ELR (cell line): ENCODE data around the gene CCDC33.

Experiments
- DNase-seq: peaks from one replicate; pipeline ENCODE4 v3.0.0-alpha.2; 2015; ENCODE audit warnings: low read depth

The CCDC33 gene

DNA sequence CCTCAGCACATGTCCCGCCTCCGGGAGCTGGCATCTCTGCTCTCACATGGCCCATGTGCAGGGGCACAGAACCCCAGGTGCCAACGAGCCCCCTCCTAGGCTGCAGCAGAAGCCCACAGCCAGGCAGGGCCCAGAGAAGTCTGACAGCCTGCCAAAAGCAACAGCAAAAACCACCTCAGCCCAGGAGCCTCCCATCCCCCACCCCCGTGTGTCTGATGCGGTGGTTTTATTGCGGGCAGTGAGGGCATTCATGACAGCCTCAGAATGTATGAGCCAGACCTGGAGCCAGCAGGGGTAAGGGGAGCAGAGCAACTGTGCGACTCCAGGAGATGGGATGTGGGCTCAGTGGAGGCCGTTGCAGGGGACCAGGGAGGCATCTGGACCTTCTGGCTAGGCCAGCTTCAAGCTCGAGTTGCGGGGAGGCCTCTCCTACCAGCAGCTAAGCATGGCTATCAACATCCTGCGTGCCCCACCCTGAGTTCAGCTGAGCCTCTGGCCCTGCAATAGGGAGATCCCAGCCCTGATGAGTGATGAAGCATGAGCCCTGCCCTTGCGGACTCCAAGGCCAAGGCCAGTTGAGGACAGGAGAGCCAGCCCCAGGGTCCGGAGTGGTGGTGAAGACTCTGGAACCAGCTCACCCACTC, 78.8 kb downstream of the CCDC33 start:
- no peak for DNase-seq

DNA sequence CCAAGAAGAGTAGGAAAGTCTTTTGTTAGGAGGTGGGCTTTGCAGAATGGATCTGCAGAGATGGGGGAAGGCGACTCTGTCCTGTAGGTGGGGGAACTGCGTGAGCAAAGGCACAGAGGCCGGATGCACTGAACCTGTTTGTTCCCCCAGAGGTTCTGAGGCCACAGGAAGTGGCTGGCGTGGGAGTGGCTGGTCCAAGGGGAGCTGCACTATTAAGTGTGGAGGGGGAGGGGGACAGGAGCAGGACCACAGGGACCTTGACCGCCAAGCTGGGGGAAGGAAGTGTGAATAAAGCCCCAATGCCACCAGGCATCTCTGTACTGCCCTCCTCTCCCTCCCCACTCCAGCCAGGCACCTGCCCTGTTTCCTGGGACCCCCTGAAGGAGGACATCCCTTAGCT, 79.5 kb downstream of the CCDC33 start:
- no peak for DNase-seq

DNA sequence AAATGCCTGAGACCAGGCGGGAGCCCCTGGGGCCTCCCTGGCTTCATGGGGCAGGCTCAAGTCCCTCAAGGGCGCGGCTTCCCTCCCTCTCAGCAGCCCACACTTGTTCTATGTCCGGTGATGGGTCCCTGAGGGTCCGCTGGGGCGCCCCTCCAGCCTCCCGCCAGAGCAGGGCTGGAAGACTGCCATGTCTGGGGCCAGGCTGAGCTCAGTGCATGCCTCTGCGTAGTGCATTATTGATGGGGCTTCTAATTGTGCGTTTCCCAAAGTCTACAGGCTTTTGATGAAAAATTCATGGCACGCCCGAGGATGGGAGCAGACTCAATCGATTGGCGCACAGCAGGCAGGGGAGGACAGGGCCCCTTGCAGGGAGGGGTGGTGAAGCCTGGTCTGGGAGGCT, 80.0 kb downstream of the CCDC33 start:
- no peak for DNase-seq

DNA sequence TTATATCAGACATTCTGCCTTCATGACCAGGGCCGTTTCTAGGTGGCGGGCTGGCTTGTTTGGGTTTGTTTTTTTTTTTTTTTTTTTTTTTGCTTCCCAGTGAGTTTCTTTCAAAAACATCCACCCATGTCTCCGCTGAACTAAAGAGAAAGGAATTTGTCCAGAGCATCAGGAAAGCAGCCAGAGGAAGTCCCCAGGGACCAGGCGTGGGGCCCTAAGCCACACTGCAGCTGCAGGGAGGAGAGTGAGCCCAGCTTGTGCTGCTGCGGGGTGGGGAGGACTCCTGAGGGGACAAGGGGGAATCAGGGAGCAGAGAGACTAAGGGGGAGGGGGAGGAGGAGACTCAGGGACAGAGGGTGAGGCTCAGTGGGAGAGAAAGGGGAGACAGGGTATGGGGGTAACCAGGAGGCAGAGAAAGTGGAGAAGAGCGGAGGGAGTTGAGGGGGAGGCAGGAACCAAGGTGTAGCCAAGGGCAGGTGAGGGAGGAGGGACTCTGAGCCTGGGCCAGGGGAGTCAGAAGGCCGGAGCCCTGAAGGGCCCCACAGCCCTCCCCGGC, 81.8 kb downstream of the CCDC33 start:
- DNase-seq, result peak; percentile 82

DNA sequence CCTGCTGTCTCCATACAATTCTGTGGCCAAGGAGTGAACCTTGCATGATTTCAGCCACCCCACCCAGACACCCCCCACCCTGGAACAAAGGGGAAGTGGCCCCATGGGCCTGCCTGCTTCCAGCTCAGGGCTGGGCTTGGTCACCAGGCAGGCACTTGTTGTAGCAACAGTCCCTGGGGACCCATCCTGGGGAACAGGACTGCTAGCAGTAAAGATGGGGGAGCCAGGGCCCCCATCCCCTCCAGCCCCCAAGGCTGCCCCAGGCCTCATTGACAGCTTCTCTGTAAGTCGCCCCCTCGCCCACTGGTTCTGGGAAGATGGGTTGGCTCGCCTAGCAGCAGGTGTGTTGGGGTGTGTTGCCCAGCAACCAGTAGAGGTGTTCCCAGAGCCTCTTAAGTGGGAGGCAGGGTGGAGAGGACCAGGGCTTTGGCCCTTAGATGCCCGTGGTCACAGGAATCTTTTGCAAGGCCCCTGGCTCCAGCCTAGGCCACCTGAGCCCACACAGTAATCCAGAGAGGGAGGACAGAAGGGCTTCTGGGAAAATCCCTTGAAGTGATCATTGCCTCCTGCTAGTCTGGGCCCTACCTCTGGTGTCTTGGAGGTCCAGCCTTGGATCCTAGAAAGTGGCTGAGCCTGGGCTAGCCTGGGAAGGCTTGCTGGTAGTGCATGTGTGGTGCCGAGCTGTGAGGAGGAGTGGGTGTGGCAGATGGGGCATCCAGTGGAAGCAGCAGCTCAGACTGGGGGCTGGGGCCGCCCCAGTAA, 82.4 kb downstream of the CCDC33 start:
- DNase-seq, result no peak

DNA sequence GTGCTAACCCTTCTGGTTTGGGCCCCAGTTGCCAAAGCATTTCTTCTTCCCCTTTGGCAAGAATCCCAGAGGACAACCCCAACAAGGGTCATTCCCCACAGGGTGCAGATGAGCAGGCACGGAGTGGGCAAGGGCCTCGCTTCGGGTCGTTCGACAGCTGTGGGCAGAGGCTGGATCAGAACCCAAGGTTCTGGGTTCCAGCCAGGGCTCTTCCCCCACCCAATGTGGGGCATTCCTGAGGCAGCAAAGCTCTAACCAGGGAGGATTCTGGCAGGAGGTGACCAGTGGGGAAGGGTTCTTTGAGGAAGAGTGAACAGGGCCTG, 83.0 kb downstream of the CCDC33 start:
- no peak for DNase-seq

DNA sequence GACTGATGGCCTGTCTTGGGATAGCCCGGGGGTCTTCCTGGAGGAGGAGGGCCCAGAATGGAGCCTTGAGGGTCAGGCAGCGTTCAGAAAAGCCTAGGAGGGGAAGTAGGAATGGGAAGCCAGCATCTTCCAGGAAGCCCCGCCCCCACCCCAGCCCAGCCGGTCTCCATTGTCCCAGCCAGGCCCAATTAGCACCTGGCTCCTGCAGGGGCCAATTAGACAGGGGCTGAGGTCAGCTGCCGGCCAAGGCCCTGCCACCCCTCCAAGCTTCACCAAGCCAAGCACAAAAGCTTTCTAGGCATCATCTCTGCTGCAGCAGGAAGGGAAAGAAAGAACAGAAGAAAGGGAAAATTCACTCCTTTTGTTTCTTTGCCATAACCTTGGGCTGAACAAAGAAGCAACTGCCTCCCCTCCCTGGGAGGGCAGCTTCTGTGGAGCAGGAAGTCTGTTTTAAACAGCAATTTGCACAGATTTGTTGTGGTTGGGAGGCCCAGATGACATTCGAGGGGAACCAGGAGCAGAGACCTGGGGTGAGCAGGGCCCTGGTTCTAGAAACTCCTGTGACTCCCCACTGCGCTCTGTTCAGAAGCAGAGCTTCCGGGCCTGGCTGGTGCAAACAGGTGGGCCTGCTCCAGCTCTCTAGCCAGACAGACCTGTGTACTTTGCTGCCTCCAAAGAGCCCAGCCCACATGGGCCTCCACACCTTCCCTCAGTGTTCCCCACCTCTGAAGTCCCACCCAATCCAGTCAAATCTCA, 83.6 kb downstream of the CCDC33 start:
- DNase-seq, result no peak

DNA sequence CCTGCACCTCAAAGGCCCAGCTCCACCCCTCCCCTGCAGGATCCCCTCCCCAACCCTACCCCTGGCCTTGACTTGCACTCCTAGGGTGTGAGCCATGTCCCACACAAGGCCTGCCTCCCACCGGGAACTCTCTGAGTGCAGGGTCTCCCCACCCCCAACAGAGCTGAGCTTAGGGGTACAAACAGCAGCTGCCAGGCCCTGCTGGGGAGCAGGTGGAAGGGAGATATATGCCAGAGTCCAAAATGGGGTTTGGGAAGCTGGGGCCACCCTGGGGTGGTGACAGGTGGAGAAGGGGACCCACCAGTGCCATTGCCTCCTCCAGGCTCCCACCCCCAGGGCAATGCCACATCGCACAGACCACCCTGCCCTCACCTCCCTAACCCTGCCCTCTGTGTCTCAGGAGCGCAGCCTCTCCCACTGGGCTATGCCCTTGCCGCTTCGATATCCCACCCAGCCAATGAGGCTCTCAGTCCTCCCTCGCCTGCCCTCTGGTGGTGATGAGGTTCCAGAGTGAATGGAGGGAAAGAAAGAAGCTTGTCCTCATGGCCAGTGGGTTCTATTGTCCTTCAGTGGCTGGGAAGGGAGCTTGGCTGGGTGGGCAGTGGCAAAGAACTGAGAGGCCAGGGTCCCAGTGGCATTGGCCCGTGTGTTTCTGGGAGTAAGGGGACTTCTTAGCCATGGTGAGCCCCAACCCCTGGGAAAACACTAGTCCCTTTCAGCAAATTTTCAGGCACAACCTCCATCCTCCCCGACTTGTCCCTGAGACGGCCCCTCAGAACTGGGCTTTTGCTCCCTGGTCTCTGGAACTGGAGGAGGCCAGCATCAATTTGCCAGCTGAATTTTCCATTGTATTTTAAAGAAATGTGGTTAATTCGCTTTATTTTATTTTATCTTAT, 84.5 kb downstream of the CCDC33 start:
- DNase-seq, result peak; percentile 73

DNA sequence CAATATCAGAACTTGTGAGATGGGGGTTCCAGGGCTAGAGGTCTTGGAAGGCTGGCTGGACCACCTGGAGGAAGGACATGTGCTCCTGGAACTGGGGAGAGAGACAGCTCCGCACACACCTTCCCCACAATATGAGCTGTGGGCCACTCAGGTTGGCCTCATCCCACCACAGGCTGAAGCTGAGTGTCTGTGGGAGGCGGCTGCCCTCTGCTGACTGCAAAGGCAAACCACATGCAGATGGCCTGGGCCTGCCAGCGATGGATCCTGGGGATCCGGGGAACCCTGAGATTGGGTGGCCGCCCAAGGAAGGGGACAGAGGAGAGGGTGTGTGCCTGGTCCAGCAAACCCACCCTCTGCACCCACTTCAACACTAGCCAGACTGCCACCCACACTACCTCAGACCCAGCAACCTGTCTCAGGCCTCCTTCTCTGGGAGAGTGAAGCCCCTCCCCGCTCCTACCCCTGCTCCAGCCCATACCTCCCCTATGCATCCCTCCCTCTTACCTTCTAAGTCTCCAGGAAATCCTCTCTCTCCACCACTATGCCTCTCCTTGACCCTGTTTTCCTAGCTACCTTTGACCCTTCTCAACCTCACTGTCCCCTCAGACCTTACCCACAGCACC, 86.5 kb downstream of the CCDC33 start:
- peak; percentile 70 for DNase-seq

DNA sequence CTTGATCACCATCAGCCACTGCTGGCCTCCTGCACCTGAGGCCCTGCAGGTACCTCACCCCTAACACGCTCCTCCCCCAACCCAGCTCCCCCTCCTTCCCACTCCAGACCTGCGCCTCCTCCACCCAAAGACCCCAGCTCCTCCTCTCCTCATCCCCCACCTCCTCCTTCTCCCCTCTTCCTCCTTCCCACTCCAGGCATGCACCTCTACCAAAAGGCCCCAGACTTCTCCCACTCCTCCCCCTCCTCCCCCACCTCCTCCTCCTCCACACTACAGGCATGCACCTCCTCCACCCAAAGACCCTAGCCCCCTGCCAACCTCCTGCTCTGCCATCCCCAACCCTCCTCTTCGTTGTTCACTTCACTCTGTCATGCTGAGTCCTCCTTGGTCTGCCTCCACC, 88.6 kb downstream of the CCDC33 start:
- DNase-seq, result no peak

DNA sequence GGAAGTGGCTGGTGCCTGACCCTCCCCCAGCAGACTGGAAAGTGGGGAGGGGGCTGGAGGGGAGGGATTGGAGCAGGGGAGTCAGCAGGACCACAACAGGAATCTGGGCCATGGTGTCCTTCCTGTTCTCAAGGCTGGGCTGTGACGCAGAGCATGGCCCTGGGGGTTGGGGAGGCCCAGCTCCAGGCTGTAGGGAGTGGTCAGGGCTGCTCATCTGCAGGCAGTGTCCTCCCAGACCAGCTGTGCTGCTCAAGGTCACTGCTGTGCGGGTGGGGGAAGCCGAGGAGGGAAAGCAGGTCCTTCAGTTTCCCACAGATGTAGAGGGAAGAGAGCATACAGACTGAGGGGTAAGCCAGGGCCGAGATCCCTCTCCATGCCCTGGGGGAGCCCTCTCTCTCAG, 90.6 kb downstream of the CCDC33 start:
- peak; percentile 19 for DNase-seq

DNA sequence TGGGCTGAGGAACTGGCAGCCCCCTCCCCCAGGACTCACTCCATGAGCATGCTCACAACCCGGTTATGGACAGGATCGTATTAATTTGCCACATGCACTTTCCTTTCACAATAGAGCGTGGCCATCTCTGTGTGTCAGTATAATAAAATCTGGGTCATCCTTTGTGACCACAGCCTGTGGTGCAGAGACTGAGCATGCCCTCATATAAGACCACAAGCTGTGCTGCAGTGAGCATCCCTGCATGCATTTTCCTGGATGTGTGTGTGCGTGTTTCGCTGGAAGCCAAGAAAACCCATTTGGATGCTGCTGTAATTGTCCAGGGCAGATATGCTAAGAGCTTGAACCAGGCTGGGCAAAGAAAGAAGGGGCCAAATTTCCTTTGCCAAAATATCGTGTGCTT, 91.6 kb downstream of the CCDC33 start:
- DNase-seq, result no peak

DNA sequence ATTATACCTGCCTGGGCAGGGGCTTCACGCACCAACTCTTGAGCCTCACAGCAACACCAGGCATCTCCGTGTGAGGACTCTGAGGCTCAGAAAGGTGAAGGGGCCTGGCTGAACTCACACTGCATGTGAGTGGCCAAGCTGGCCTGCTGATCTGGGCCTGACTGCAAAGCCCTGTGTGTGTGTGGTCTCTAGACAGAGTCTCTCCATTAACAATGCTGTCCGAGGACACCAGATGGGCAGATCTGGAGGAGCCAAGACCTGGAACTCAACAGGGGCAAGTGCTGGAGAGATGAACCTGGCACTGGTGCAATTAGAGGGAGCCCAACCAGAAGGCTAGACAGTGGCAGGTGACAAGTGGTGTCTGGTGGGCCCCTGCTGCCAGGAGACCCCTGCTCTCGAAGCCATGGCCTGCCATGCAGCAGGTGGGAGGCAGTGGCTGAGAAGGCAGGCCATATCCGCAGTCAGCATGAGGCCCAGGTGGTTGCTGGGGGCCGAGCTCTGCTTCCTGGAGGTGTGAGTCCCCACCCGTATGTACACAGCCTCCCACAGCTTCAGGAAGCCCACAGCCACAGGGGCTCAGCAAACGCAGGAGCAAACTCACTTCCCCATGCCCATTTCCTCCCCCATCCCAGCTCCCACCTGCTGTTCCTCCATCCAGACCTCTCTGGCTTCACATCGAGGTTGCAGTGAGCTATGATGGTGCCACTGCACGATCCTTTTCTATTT, 92.4 kb downstream of the CCDC33 start:
- no peak for DNase-seq

DNA sequence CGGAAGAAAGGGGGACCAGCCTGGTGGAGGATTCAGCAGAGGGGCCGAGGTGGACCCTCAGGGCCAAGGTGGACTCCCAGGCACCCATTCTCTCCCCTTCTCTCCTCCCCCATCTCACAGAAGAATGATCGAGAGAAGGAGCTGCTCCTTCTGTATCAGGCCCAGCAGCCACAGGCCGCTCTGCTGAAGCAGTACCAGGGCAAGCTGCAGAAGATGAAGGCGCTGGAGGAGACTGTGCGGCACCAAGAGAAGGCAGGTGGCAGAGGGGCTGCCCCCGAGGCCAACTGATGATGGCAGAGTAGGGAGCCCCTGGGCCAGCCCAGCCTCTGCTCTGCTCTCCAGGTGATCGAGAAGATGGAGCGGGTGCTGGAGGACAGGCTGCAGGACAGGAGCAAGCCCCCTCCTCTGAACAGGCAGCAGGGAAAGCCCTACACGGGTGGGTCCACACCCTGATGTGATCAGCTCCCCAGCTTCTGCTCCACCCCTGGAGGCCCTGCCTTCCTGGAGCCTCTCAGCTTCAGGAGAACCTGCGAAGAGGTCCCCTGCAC, 94.8 kb downstream of the CCDC33 start:
- no peak for DNase-seq

DNA sequence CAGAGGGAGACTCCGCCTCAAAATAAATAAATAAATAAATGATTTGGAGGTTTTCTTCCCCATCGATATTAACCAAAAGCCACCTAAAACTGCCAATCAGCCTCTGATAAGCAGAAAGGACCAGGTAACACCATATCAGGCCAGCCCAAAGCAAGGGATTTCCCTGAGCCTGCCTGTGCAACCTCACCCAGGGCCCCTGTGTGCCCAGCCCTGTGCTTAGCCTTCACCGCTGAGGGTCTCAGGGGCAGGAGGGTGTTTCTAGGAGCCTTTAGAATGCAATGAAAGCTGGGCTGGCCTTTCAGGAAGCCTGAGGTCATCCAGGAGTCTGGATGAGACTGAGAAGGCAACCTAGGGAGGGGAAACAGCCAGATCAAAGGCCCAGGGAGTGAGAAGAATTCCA, 95.9 kb downstream of the CCDC33 start:
- no peak for DNase-seq

DNA sequence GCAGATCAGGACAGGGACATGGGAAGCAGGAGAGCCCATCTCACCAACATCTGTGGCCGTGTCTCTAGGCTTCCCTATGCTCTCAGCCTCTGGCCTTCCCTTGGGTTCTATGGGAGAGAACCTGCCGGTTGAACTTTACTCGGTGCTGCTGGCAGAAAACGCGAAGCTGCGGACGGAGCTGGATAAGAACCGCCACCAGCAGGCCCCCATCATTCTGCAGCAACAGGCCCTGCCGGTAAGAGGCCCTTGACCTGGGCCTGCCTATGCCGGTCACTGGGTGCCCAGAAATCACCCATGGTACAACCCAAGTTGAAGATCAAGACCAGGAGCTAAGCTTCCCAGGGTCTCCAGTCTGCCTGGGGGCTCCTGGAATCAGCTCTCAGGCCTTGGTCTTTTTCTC, 96.5 kb downstream of the CCDC33 start:
- no peak for DNase-seq

DNA sequence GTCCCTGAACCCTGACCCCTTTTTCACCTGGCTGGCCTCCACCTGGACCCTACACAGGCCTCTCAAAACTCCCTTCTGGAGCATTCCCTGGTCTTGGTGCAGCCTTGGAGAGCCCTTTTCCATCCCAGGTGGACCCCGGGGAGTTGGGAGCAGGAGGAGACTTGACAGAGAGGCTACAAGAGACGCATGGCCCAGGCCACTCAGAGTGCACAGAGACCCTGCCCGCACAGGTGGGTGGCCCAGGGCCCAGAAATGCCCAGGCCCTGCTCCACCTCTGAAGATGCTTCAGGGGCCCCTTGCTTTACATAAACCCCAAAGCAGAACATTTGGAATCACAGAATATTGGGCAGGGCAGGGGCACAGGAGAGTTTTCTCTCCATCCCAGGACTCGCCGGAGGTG, 97.0 kb downstream of the CCDC33 start:
- no peak for DNase-seq

DNA sequence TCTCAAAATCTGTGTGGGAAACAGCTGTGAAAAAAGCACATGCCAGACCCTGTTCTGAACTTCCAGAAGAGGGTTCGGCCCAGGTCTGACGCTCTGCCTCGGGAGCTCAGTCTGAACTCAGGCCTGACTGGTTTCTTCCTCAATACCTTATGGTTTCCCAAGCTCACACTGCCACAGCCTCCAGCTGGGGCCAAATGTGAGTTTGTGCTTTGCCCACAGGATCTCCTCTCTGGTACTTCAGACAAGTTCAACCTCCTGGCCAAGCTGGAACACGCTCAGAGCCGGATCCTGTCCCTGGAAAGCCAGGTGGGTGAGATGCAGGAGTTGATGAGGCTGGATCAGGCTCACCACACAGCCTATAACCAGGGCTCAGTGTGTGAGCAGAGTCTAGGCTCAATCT, 97.5 kb downstream of the CCDC33 start:
- DNase-seq, result no peak

DNA sequence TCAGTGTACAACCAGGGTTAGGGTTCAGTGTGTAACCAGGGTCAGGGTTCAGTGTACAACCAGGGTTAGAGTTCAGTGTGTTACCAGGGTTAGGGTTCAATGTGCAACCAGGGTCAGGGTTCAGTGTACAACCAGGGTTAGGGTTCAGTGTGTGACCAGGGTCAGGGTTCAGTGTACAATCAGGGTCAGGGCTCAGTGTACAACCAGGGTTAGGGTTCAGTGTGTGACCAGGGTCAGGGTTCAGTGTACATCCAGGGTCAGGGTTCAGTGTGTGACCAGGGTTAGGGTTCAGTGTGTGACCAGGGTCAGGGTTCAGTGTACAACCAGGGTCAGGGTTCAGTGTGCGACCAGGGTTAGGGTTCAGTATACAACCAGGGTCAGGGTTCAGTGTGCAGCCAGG, 98.0 kb downstream of the CCDC33 start:
- no peak for DNase-seq

DNA sequence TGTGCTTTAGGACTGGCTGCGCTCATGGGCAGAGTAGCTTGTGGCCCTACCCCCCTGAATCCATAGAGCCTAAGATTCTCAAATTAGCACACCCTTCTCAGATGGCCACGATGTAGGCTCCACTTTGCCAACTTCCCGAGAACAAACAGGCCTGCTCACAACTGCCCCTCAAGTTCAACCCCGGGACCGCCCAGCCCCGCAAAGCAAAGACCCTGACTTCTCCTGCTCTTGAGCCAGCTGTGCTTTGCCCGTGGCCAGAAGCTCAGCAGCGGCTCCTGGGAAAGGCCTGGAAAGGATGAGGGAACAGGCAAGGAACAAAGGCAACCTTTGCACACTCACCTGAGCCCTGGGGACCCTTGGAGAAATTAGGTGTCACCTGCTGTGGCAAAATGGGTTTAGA, 99.3 kb downstream of the CCDC33 start:
- no peak for DNase-seq
